ENCODE measurements around the gene RAB35.

RAB35 gene

GRCh38 chr12:120117961-120118320 is 1.4 kb upstream of the RAB35 start:
- Histone ChIP-seq H4K5ac (ENCODE audit: low read length) (no peak overlapping the region), H3K4me1 (ENCODE audit: control insufficient read depth, low read depth, low read length) (peaks cover 10% of the 10 kb centered on the region), H2BK5ac (ENCODE audit: low read length) (no peak overlapping the region), H3K79me2 (ENCODE audit: control insufficient read depth, insufficient read depth, low read length) (peaks cover 33% of the 10 kb centered on the region), H2AK5ac (ENCODE audit: low read length) (no peak overlapping the region), H3K4me2 (ENCODE audit: low read length) (peak overlapping the region; percentile 26), H3K79me1 (ENCODE audit: low read length) (peaks cover 21% of the 10 kb centered on the region), H3K56ac (ENCODE audit: low read length) (peak overlapping the region; percentile 99), H2BK120ac (ENCODE audit: low read depth, low read length) (no peak overlapping the region), H3K23ac (ENCODE audit: low read length) (no peak overlapping the region), H3K27ac (ENCODE audit: low read depth, low read length) (peak overlapping the region; percentile 96), H2BK15ac (replicated peaks; ENCODE audit: low read depth) (no peak overlapping the region), H3K36me3 (ENCODE audit: control insufficient read depth, insufficient read depth, low read length) (no peaks in the 10 kb centered on the region), H3K4me3 (ENCODE audit: low read length) (peak overlapping the region; percentile 98), H3K9ac (ENCODE audit: low read length) (peak overlapping the region; percentile 99), H4K8ac (ENCODE audit: low read depth, low read length) (no peak overlapping the region), H3K27me3 (ENCODE audit: insufficient read depth, low read length, poor library complexity) (no peaks in the 10 kb centered on the region), H3K18ac (ENCODE audit: low read length) (peak overlapping the region; percentile 63), H3K4ac (ENCODE audit: low read depth, low read length) (no peak overlapping the region)
- no peak for DNase-seq
- no CpG with 5 or more reads among the region's 7 CpGs for WGBS (ENCODE audit: extremely low coverage, insufficient coverage, low lambda C conversion rate)

GRCh38 chr12:120116792-120117651 is 469 bp upstream of the RAB35 start:
- DNase-seq = peak; percentile 96
- Histone ChIP-seq H3K18ac (ENCODE audit: low read length) (peak overlapping the region; percentile 63), H2BK5ac (ENCODE audit: low read length) (peak overlapping the region; percentile 76), H2AK5ac (ENCODE audit: low read length) (no peak overlapping the region), H4K8ac (ENCODE audit: low read depth, low read length) (no peak overlapping the region), H3K79me2 (ENCODE audit: control insufficient read depth, insufficient read depth, low read length) (peaks cover 40% of the 10 kb centered on the region), H3K23ac (ENCODE audit: low read length) (peak overlapping the region; percentile 80), H3K4ac (ENCODE audit: low read depth, low read length) (peak overlapping the region; percentile 64), H3K79me1 (ENCODE audit: low read length) (peaks cover 21% of the 10 kb centered on the region), H3K4me2 (ENCODE audit: low read length) (peak overlapping the region; percentile 66), H3K56ac (ENCODE audit: low read length) (peak overlapping the region; percentile 99), H3K4me3 (ENCODE audit: low read length) (peak overlapping the region; percentile 98), H3K9ac (ENCODE audit: low read length) (peak overlapping the region; percentile 99), H2BK120ac (ENCODE audit: low read depth, low read length) (no peak overlapping the region), H3K27ac (ENCODE audit: low read depth, low read length) (peak overlapping the region; percentile 96), H3K4me1 (ENCODE audit: control insufficient read depth, low read depth, low read length) (peaks cover 10% of the 10 kb centered on the region), H2BK15ac (replicated peaks; ENCODE audit: low read depth) (no peak overlapping the region), H3K27me3 (ENCODE audit: insufficient read depth, low read length, poor library complexity) (no peaks in the 10 kb centered on the region), H4K5ac (ENCODE audit: low read length) (no peak overlapping the region), H3K36me3 (ENCODE audit: control insufficient read depth, insufficient read depth, low read length) (no peaks in the 10 kb centered on the region)
- WGBS (ENCODE audit: extremely low coverage, insufficient coverage, low lambda C conversion rate) = no CpG with 5 or more reads among the region's 91 CpGs

- peak overlapping the region; percentile 99 for H3K9ac ChIP-seq (ENCODE audit: low read length)
- DNase-seq = peak; percentile 65
- H3K4ac ChIP-seq (ENCODE audit: low read depth, low read length) = peak overlapping the region; percentile 64
- H3K4me2 ChIP-seq (ENCODE audit: low read length) = peak overlapping the region; percentile 98
- H3K27me3 ChIP-seq (ENCODE audit: insufficient read depth, low read length, poor library complexity) = no peaks in the 10 kb centered on the region
- no peak overlapping the region for H2BK120ac ChIP-seq (ENCODE audit: low read depth, low read length)
- H3K79me1 ChIP-seq (ENCODE audit: low read length) = peaks cover 25% of the 10 kb centered on the region
- no CpG with 5 or more reads among the region's 31 CpGs for WGBS (ENCODE audit: extremely low coverage, insufficient coverage, low lambda C conversion rate)
- H4K8ac ChIP-seq (ENCODE audit: low read depth, low read length) = no peak overlapping the region
- H3K4me1 ChIP-seq (ENCODE audit: control insufficient read depth, low read depth, low read length) = peaks cover 12% of the 10 kb centered on the region
- H3K18ac ChIP-seq (ENCODE audit: low read length) = peak overlapping the region; percentile 71
- H4K5ac ChIP-seq (ENCODE audit: low read length) = no peak overlapping the region
- peak overlapping the region; percentile 92 for H2AK5ac ChIP-seq (ENCODE audit: low read length)
- H3K27ac ChIP-seq (ENCODE audit: low read depth, low read length) = no peak overlapping the region
- H3K4me3 ChIP-seq (ENCODE audit: low read length) = peak overlapping the region; percentile 96
- peaks cover 47% of the 10 kb centered on the region for H3K79me2 ChIP-seq (ENCODE audit: control insufficient read depth, insufficient read depth, low read length)
- H2BK5ac ChIP-seq (ENCODE audit: low read length) = no peak overlapping the region
- peak overlapping the region; percentile 99 for H3K56ac ChIP-seq (ENCODE audit: low read length)
- no peaks in the 10 kb centered on the region for H3K36me3 ChIP-seq (ENCODE audit: control insufficient read depth, insufficient read depth, low read length)
- no peak overlapping the region for H2BK15ac ChIP-seq (replicated peaks; ENCODE audit: low read depth)
- H3K23ac ChIP-seq (ENCODE audit: low read length) = peak overlapping the region; percentile 98
These were observed 687 bp downstream of the RAB35 start for GRCh38 chr12:120115692-120116440.

- no peak overlapping the region for H2BK120ac ChIP-seq (ENCODE audit: low read depth, low read length)
- no peak overlapping the region for H2AK5ac ChIP-seq (ENCODE audit: low read length)
- H3K4ac ChIP-seq (ENCODE audit: low read depth, low read length) = no peak overlapping the region
- peaks cover 55% of the 10 kb centered on the region for H3K79me2 ChIP-seq (ENCODE audit: control insufficient read depth, insufficient read depth, low read length)
- WGBS (ENCODE audit: extremely low coverage, insufficient coverage, low lambda C conversion rate) = no CpG with 5 or more reads among the region's 3 CpGs
- H3K23ac ChIP-seq (ENCODE audit: low read length) = no peak overlapping the region
- peaks cover 16% of the 10 kb centered on the region for H3K4me1 ChIP-seq (ENCODE audit: control insufficient read depth, low read depth, low read length)
- H3K79me1 ChIP-seq (ENCODE audit: low read length) = peaks cover 29% of the 10 kb centered on the region
- no peak overlapping the region for H3K18ac ChIP-seq (ENCODE audit: low read length)
- H3K9ac ChIP-seq (ENCODE audit: low read length) = peak overlapping the region; percentile 99
- H2BK15ac ChIP-seq (replicated peaks; ENCODE audit: low read depth) = no peak overlapping the region
- H4K5ac ChIP-seq (ENCODE audit: low read length) = no peak overlapping the region
- DNase-seq = no peak
- peak overlapping the region; percentile 98 for H3K4me2 ChIP-seq (ENCODE audit: low read length)
- no peaks in the 10 kb centered on the region for H3K27me3 ChIP-seq (ENCODE audit: insufficient read depth, low read length, poor library complexity)
- H3K27ac ChIP-seq (ENCODE audit: low read depth, low read length) = no peak overlapping the region
- H3K36me3 ChIP-seq (ENCODE audit: control insufficient read depth, insufficient read depth, low read length) = no peaks in the 10 kb centered on the region
- H3K4me3 ChIP-seq (ENCODE audit: low read length) = no peak overlapping the region
- no peak overlapping the region for H4K8ac ChIP-seq (ENCODE audit: low read depth, low read length)
- no peak overlapping the region for H2BK5ac ChIP-seq (ENCODE audit: low read length)
- peak overlapping the region; percentile 99 for H3K56ac ChIP-seq (ENCODE audit: low read length)
These were observed 1.5 kb downstream of the RAB35 start for GRCh38 chr12:120115066-120115465.

- no peaks in the 10 kb centered on the region for H3K36me3 ChIP-seq (ENCODE audit: control insufficient read depth, insufficient read depth, low read length)
- no peaks in the 10 kb centered on the region for H3K27me3 ChIP-seq (ENCODE audit: insufficient read depth, low read length, poor library complexity)
- H3K56ac ChIP-seq (ENCODE audit: low read length) = peak overlapping the region; percentile 54
- no peak overlapping the region for H4K5ac ChIP-seq (ENCODE audit: low read length)
- H3K79me2 ChIP-seq (ENCODE audit: control insufficient read depth, insufficient read depth, low read length) = peaks cover 67% of the 10 kb centered on the region
- no peak overlapping the region for H3K4ac ChIP-seq (ENCODE audit: low read depth, low read length)
- H4K8ac ChIP-seq (ENCODE audit: low read depth, low read length) = no peak overlapping the region
- no peak overlapping the region for H2AK5ac ChIP-seq (ENCODE audit: low read length)
- H2BK15ac ChIP-seq (replicated peaks; ENCODE audit: low read depth) = no peak overlapping the region
- no peak overlapping the region for H3K4me2 ChIP-seq (ENCODE audit: low read length)
- H3K23ac ChIP-seq (ENCODE audit: low read length) = no peak overlapping the region
- peak overlapping the region; percentile 69 for H2BK120ac ChIP-seq (ENCODE audit: low read depth, low read length)
- peak; percentile 51 for DNase-seq
- H3K4me1 ChIP-seq (ENCODE audit: control insufficient read depth, low read depth, low read length) = peaks cover 15% of the 10 kb centered on the region
- H2BK5ac ChIP-seq (ENCODE audit: low read length) = no peak overlapping the region
- peak overlapping the region; percentile 5 for H3K18ac ChIP-seq (ENCODE audit: low read length)
- H3K79me1 ChIP-seq (ENCODE audit: low read length) = peaks cover 38% of the 10 kb centered on the region
- no CpG with 5 or more reads among the region's 26 CpGs for WGBS (ENCODE audit: extremely low coverage, insufficient coverage, low lambda C conversion rate)
- H3K4me3 ChIP-seq (ENCODE audit: low read length) = no peak overlapping the region
- H3K9ac ChIP-seq (ENCODE audit: low read length) = peak overlapping the region; percentile 47
- peak overlapping the region; percentile 4 for H3K27ac ChIP-seq (ENCODE audit: low read depth, low read length)
These were observed 5.7 kb downstream of the RAB35 start for GRCh38 chr12:120110550-120111501.
